Sigmoid colon (tissue), 4 donors: ENCODE results near the gene RYK.

Experiments used
- EP300 ChIP-seq, 4 donors: sonication (generic); formaldehyde crosslinking; IDR thresholded peaks; one replicate each; pipeline ENCODE4 v1.6.1; 2017; ENCODE audit warnings: antibody characterized with exemption in 4 of 4
- POLR2A ChIP-seq, 2 donors: fragments of 450-650 bp; IDR thresholded peaks; one replicate each; pipeline ENCODE4 v1.6.1; 2016; ENCODE audit warnings: antibody characterized with exemption in 2 of 2, mild to moderate bottlenecking in 2 of 2, moderate library complexity in 2 of 2
- POLR2AphosphoS5 ChIP-seq, 4 donors: sonication (generic); formaldehyde crosslinking; IDR thresholded peaks; one replicate each; pipeline ENCODE4 v1.6.1; 2017; ENCODE audit warnings: antibody characterized with exemption in 4 of 4
- TF ChIP-seq, protein P1 (sequence below), 4 experiments: fragments of 450-650 bp in 3 of 4; fragments of 200-600 bp in 1 of 4; IDR thresholded peaks; one replicate each; pipeline ENCODE4 v1.5.1; 2016 to 2019; ENCODE audit warnings: antibody characterized with exemption in 4 of 4, mild to moderate bottlenecking in 3 of 4, moderate library complexity in 2 of 4

GRCh38 chr3:134249935-134250716 lies 533 bp downstream of the RYK start:
- TF ChIP-seq POLR2AphosphoS5 (IDR thresholded peaks at IDR 0.05) (no peak), POLR2A (IDR thresholded peaks at IDR 0.05) (no peak), EP300 (IDR thresholded peaks at IDR 0.05) (no peak)
- TF ChIP-seq, protein P1, sequence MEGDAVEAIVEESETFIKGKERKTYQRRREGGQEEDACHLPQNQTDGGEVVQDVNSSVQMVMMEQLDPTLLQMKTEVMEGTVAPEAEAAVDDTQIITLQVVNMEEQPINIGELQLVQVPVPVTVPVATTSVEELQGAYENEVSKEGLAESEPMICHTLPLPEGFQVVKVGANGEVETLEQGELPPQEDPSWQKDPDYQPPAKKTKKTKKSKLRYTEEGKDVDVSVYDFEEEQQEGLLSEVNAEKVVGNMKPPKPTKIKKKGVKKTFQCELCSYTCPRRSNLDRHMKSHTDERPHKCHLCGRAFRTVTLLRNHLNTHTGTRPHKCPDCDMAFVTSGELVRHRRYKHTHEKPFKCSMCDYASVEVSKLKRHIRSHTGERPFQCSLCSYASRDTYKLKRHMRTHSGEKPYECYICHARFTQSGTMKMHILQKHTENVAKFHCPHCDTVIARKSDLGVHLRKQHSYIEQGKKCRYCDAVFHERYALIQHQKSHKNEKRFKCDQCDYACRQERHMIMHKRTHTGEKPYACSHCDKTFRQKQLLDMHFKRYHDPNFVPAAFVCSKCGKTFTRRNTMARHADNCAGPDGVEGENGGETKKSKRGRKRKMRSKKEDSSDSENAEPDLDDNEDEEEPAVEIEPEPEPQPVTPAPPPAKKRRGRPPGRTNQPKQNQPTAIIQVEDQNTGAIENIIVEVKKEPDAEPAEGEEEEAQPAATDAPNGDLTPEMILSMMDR (IDR thresholded peaks at IDR 0.05), result no peak
